Measurements from ENCODE around the gene VSX2. TPM values are rescaled to one million over a fixed set of nuclear protein-coding genes. Genes with fewer than 3 reads are reported as not detected.

The VSX2 gene
- total RNA-seq (2021; fragmentation: NEBNext Ultra II Directional; extraction: Animal tissue kit (Norgen Biotek cat#: 25700)): not detected
- long read RNA-seq: 0 reads

DNA sequence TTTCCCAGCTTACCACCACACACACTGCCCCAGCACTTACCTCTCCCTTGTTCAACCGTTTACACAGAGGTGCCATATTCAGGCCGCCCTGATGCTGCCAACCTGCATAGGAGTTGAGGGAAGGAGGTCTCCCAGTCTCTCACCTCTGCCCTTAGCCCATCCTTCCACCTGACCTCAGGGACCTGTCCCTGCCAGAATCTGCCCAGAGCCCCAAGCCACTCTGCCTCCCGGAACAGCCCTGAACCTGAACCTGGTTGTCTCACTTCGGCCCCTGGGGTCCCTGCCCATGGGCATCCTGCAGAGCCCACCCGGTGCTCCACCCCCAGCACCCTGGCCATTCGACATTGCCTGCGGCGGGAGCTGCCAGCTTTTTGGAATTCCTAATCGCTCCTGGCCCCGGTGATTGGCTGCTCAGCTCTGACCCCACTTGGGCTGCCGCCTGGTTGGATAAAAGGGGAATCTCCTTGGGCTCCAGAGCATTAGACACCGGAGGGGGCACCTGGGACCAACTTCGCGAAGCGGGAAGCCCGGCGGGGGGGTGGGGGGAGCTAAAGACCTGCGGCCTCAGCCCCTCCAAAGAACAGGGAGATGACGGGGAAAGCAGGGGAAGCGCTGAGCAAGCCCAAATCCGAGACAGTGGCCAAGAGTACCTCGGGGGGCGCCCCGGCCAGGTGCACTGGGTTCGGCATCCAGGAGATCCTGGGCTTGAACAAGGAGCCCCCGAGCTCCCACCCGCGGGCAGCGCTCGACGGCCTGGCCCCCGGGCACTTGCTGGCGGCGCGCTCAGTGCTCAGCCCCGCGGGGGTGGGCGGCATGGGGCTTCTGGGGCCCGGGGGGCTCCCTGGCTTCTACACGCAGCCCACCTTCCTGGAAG, at the start of gene VSX2:
VSX2 (plus strand) TSS at position 476 of the 874 bp plus-strand sequence; CDS start at position 589, 113 bp downstream.
- H3K27ac Mint-ChIP-seq: no peak within 1 kb of the TSS
- H3K4me3 Mint-ChIP-seq: no peak within 1 kb of the TSS
- no peaks in the 10 kb centered on the region for H3K36me3 Mint-ChIP-seq (ENCODE audit: low read depth)
- no peaks in the 10 kb centered on the region for H3K4me1 Mint-ChIP-seq (ENCODE audit: low read depth)
- no peaks in the 10 kb centered on the region for H3K9me3 Mint-ChIP-seq
- TF ChIP-seq, protein P1, sequence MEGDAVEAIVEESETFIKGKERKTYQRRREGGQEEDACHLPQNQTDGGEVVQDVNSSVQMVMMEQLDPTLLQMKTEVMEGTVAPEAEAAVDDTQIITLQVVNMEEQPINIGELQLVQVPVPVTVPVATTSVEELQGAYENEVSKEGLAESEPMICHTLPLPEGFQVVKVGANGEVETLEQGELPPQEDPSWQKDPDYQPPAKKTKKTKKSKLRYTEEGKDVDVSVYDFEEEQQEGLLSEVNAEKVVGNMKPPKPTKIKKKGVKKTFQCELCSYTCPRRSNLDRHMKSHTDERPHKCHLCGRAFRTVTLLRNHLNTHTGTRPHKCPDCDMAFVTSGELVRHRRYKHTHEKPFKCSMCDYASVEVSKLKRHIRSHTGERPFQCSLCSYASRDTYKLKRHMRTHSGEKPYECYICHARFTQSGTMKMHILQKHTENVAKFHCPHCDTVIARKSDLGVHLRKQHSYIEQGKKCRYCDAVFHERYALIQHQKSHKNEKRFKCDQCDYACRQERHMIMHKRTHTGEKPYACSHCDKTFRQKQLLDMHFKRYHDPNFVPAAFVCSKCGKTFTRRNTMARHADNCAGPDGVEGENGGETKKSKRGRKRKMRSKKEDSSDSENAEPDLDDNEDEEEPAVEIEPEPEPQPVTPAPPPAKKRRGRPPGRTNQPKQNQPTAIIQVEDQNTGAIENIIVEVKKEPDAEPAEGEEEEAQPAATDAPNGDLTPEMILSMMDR (IDR thresholded peaks at IDR 0.05): no peak
- no peak for DNase-seq
- peaks cover 58% of the 10 kb centered on the region for H3K27me3 Mint-ChIP-seq (ENCODE audit: insufficient read depth)

DNA sequence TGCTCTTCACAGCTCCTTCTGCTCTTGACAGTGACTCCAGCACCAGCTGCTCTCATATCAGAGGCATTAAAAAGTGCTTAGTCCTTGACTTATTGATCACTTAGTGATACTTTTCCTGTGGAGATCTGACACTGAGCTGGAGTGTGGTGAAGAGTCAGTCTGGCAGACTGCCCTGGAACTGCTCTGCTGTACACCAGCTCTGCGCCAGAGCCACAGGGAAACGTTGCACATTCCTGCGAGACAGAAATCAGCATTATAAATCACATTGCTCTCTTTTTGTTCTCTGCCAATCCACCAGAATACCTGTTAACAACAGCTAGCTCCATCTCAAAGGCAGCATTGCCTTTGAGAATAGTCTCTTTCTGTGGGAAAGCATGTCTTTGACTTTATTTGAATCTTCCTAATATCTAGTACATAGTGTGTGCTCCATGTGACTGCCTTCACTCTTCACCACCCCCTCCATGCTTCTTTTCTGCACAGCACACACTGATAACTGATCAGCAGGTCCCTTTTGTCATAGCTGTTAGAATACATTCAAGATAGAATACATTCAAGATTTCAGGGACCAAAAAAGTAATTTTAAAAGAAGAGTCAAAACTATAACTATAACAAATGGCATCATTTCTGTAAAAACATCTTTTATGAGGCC, 48.2 kb upstream of the VSX2 start:
- Mint-ChIP-seq H3K4me3 (no peak overlapping the region), H3K9me3 (no peaks in the 10 kb centered on the region), H3K4me1 (ENCODE audit: low read depth) (no peaks in the 10 kb centered on the region), H3K36me3 (ENCODE audit: low read depth) (no peaks in the 10 kb centered on the region; the same call in 1 of the 2 replicates), H3K27ac (no peak overlapping the region), H3K27me3 (ENCODE audit: insufficient read depth) (no peaks in the 10 kb centered on the region)
- TF ChIP-seq, protein P1 (IDR thresholded peaks at IDR 0.05): no peak
- no peak for DNase-seq

DNA sequence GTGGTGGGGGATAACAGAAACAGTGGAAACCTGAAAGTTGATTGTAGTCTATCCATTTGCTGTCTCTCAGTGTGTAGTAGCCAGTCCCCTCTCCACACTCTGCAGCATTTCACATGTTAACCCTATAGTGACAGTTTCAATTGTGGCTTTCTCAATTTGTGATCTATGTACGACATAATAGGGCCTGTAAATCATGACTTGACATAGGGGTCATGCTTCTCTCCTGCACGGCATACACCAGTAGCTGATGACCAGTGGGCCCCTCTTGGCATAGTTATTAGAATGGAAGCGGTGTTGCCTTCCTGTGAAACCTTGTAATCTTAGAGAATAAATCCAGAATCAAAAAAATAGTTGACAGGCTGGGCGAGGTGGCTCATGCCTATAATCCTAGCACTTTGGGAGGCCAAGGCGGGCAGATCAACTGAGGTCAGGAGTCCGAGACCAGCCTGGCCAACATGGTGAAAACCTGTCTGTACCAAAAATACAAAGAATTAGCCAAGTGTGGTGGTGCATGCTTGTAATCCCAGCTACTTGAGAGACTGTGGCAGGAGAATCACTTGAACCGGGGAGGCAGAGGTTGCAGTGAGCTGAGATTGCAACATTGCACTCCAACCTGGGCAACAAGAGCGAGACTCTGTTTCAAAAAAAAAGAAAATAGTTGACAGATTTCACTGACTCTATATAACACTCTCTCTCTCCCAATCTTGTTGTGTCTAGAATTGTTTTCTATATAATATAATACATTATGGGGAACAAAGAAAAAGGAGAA, 44.6 kb upstream of the VSX2 start:
- Mint-ChIP-seq H3K27ac (no peak overlapping the region), H3K4me3 (no peak overlapping the region), H3K4me1 (ENCODE audit: low read depth) (no peaks in the 10 kb centered on the region), H3K9me3 (no peaks in the 10 kb centered on the region), H3K27me3 (ENCODE audit: insufficient read depth) (no peaks in the 10 kb centered on the region), H3K36me3 (ENCODE audit: low read depth) (peaks cover 7% of the 10 kb centered on the region)
- TF ChIP-seq, protein P1 (IDR thresholded peaks at IDR 0.05): no peak
- DNase-seq: no peak

DNA sequence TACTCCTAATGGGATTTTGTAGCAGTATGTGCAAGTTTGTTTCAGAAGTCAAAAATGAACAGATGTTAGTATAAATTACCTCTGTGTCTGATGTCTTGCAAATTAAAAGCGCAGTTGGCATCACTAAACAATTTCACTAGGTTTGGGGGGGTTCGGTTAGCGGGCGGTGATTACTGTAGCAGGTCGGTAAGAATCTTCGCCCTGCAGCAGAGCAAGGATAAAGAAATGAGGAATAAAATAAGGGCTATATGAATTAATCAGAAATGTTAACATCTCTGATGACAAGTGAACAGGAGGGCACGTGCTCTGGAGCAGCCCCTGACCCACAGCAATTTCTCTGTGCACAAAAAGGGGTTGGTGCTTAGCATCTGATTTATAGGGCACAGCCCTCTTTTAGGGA, 43.6 kb upstream of the VSX2 start:
- no peaks in the 10 kb centered on the region for H3K27me3 Mint-ChIP-seq (ENCODE audit: insufficient read depth)
- H3K36me3 Mint-ChIP-seq (ENCODE audit: low read depth): peaks cover 7% of the 10 kb centered on the region
- H3K9me3 Mint-ChIP-seq: no peaks in the 10 kb centered on the region
- TF ChIP-seq, protein P1 (IDR thresholded peaks at IDR 0.05): no peak
- DNase-seq: no peak
- H3K27ac Mint-ChIP-seq: no peak overlapping the region
- no peak overlapping the region for H3K4me3 Mint-ChIP-seq
- no peaks in the 10 kb centered on the region for H3K4me1 Mint-ChIP-seq (ENCODE audit: low read depth)

DNA sequence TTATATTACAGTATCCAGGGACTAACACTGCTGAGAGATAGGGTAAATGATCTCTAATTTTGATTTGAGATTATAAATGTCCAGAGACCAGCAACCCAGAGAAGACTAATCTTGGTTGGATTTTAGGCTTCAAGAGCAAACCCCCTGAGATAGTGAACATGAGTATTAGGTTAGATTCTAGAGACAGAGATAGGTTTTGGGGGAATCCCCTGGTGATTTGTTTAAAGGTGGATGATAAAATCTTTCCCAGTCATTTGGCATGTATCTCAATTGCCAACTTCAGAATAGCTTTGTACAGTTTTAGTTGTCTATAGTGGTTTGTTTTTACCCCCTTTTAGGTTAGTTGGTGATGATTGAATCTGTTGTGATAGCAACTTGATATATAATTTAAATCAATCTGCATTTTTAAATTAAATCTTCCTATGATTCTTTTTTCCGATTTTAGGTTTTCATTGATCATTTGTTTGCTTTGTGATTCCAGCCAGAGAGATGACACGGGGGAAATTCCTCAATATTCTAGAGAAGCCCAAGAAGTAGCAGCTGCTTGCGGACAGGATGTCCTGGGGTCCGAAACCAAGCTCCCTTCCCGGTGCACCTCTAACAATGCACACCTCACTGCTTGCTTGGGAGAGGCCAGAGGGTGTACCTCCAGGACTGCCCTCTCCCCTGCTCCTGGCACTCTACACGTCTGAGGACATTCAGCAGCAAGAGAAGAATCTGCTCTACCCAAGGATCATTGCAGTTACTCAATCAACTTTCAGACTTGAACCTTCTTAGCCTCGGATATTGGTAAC, 40.6 kb upstream of the VSX2 start:
- Mint-ChIP-seq H3K4me1 (ENCODE audit: low read depth) (no peaks in the 10 kb centered on the region), H3K4me3 (no peak overlapping the region)

More for the DNA sequence above, 40.6 kb upstream of the VSX2 start:
- Mint-ChIP-seq H3K27me3 (ENCODE audit: insufficient read depth) (no peaks in the 10 kb centered on the region), H3K27ac (no peak overlapping the region), H3K36me3 (ENCODE audit: low read depth) (peaks cover 7% of the 10 kb centered on the region), H3K9me3 (no peaks in the 10 kb centered on the region)
- TF ChIP-seq, protein P1 (IDR thresholded peaks at IDR 0.05): no peak
- no peak for DNase-seq

Measured in HFFc6 (cell line).